CD14-positive monocyte (primary cell): ENCODE results near the gene NDUFAF8. TPM values are rescaled to one million over a fixed set of nuclear protein-coding genes. Genes with fewer than 3 reads are reported as not detected.

Experiments
- DNase-seq, 3 donors: peaks; one replicate each; pipeline ENCODE4 v3.0.0-alpha.2; 2011 to 2022
- H2AFZ ChIP-seq: 2 replicates; pipeline ENCODE4 v1.6.0; 2012; ENCODE audit warnings: mild to moderate bottlenecking, low read depth, low read length, inconsistent platforms; ENCODE audit not compliant: insufficient read depth, poor library complexity, severe bottlenecking
- H3K27ac ChIP-seq, 2 donors: 1 replicate in 1 of 2; 2 replicates in 1 of 2; pipeline ENCODE4 v1.5.1; 2012 to 2013; ENCODE audit warnings: low read length in 2 of 2, control low read depth in 1 of 2, inconsistent platforms in 1 of 2, low read depth in 1 of 2, mild to moderate bottlenecking in 1 of 2
- H3K27me3 ChIP-seq, 2 donors: one replicate each; pipeline versions ENCODE4 v1.6.0 to v1.6.1; 2011 to 2013; ENCODE audit warnings: low read length in 2 of 2; ENCODE audit not compliant: control insufficient read depth in 2 of 2, insufficient read depth in 2 of 2
- H3K36me3 ChIP-seq, 2 donors: replicated peaks in 1 of 2; 1 replicate in 1 of 2; 2 replicates in 1 of 2; pipeline versions ENCODE4 v1.5.1 to v1.6.1; 2012 to 2013; ENCODE audit warnings: low read length in 2 of 2, control low read depth in 1 of 2, inconsistent platforms in 1 of 2, mild to moderate bottlenecking in 1 of 2; ENCODE audit not compliant: insufficient read depth in 2 of 2, control insufficient read depth in 1 of 2
- H3K4me1 ChIP-seq, 2 donors: 1 replicate in 1 of 2; 2 replicates in 1 of 2; pipeline versions ENCODE4 v1.5.1 to v1.6.1; 2012 to 2013; ENCODE audit warnings: low read length in 2 of 2, control low read depth in 1 of 2, inconsistent platforms in 1 of 2, mild to moderate bottlenecking in 1 of 2, moderate library complexity in 1 of 2; ENCODE audit not compliant: insufficient read depth in 2 of 2, control insufficient read depth in 1 of 2
- H3K4me2 ChIP-seq: replicated peaks from 2 replicates; pipeline ENCODE3; 2012; ENCODE audit warnings: low read length, moderate library complexity, mild to moderate bottlenecking; ENCODE audit not compliant: poor library complexity, severe bottlenecking; ENCODE audit errors: extremely low read depth
- H3K4me3 ChIP-seq, 3 experiments: fragments of 200-600 bp in 1 of 3; sonication (generic) in 1 of 3; replicated peaks in 1 of 3; 1 replicate in 2 of 3; 2 replicates in 1 of 3; pipeline ENCODE4 v1.5.1; 2011 to 2013; ENCODE audit warnings: low read length in 3 of 3, mild to moderate bottlenecking in 3 of 3, control low read depth in 2 of 3, low read depth in 2 of 3, inconsistent platforms in 1 of 3, moderate library complexity in 1 of 3
- H3K79me2 ChIP-seq: 2 replicates; pipeline ENCODE4 v1.6.0; 2012; ENCODE audit warnings: mild to moderate bottlenecking, control low read depth, inconsistent platforms, low read length, moderate library complexity; ENCODE audit not compliant: insufficient read depth
- H3K9ac ChIP-seq: 2 replicates; pipeline ENCODE4 v1.6.0; 2017; ENCODE audit warnings: low read length, mild to moderate bottlenecking; ENCODE audit not compliant: insufficient read depth, poor library complexity, severe bottlenecking
- H3K9me3 ChIP-seq, 2 donors: replicated peaks in 1 of 2; 1 replicate in 1 of 2; 2 replicates in 1 of 2; pipeline versions ENCODE4 v1.5.1 to v1.6.1; 2012 to 2013; ENCODE audit warnings: low read length in 2 of 2, control low read depth in 1 of 2; ENCODE audit not compliant: control insufficient read depth in 1 of 2, insufficient read depth in 1 of 2
- H4K20me1 ChIP-seq: 2 replicates; pipeline ENCODE4 v1.6.0; 2012; ENCODE audit warnings: mild to moderate bottlenecking, low read length, control low read depth, moderate library complexity; ENCODE audit not compliant: insufficient read depth
- H3K27ac Mint-ChIP-seq, 7 donors: one replicate each; pipeline ENCODE4 v1.8.0; 2020; ENCODE audit warnings: mild to moderate bottlenecking in 7 of 7, mixed read lengths in 7 of 7, moderate library complexity in 6 of 7, inconsistent platforms in 2 of 7
- H3K27me3 Mint-ChIP-seq, 3 donors: one replicate each; pipeline ENCODE4 v1.8.0; 2021 to 2022; ENCODE audit warnings: low read depth in 3 of 3, mild to moderate bottlenecking in 3 of 3, mixed read lengths in 3 of 3, moderate library complexity in 3 of 3, inconsistent platforms in 1 of 3
- H3K36me3 Mint-ChIP-seq, 2 donors: one replicate each; pipeline ENCODE4 v1.8.0; 2020; ENCODE audit warnings: mixed read lengths in 2 of 2, inconsistent platforms in 1 of 2, mild to moderate bottlenecking in 1 of 2
- H3K4me1 Mint-ChIP-seq: one replicate; pipeline ENCODE4 v1.8.0; 2020; ENCODE audit warnings: mild to moderate bottlenecking, mixed read lengths
- H3K4me3 Mint-ChIP-seq, 2 donors: one replicate each; pipeline ENCODE4 v1.8.0; 2020; ENCODE audit warnings: mild to moderate bottlenecking in 2 of 2, mixed read lengths in 2 of 2, moderate library complexity in 1 of 2
- H3K9me3 Mint-ChIP-seq, 7 donors: one replicate each; pipeline ENCODE4 v1.8.0; 2020 to 2022; ENCODE audit warnings: mixed read lengths in 7 of 7, mild to moderate bottlenecking in 6 of 7, moderate library complexity in 6 of 7, inconsistent platforms in 2 of 7
- WGBS: methylation state at CpG from one replicate; pipeline ENCODE4 v1.1.5; 2013; ENCODE audit warnings: missing lambda C conversion rate; ENCODE audit not compliant: insufficient coverage; 5-methylcytosine and 5-hydroxymethylcytosine counted together
- intact Hi-C, 2 donors: fragments of 100-400 bp; cut with micrococcal nuclease; formaldehyde crosslinking; loops; one replicate each; pipeline versions ENCODE4 v1.15.0 to v1.15.1; 2023
- polyA plus RNA-seq, 3 donors: library from polyadenylated mRNA; depleted of rRNA in 1 of 3; unstranded in 2 of 3; stranded (reverse) in 1 of 3; fragments of 300-500 nt in 2 of 3; fragments of >200 nt in 1 of 3; fragmentation: Illumina TruSeq in 2 of 3; gene quantifications; 1 replicate in 2 of 3; 2 replicates in 1 of 3; pipeline ENCODE4 v1.2.3, GENCODE V29; 2012 to 2021
- TF ChIP-seq, protein P1 (sequence below): fragments of 200-600 bp; IDR thresholded peaks from one replicate; pipeline ENCODE4 v1.8.0; 2022; ENCODE audit warnings: antibody characterized with exemption, mild to moderate bottlenecking

Gene NDUFAF8
- polyA plus RNA-seq, 3 donors: 27.0 to 61.3 (median 41.0) TPM

DNA sequence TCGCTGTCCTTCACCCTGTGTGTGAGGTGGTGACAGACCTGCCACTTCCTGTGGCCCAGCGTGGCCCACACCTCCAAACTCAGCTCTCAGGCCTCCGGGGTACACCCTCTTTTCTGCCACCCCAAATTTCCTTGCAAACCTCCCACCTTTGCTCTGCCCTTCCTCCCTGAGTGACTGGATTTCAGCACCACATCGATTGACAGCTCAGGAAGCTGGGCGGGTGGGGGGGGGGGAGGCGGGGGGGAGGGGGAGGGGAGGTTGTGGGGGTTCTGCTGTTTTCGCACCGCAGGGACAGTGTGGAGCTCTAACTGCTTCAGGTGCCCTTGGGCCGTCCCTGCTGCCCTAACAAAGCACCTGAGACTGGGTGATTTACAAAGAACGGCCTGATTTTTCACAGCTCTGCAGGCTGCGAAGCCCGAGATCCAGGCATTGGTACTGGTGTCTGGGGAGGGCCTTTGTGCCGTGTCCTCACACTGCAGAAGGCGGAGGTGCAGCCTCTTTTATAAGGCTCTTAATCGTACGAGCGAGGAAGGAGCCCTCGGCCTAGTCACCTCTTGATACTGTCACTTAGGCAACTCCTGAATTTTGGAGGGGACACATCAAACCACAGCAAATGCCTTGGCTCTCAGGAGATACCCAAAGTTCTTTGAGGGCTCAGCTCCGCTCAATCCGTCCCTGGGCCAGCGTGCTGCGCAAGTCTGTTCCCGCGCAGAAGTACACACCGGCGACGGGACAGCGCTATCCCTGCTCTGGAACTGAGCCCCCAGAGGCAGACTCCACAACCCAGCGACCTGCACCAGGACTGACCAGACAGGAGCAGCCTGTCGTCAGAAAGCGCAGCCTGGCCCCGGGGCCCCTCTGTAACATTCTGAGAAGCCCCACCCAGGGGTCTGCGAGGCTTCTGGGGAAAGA, 3.6 kb downstream of the NDUFAF8 start:
- no peaks in the 10 kb centered on the region for H3K27me3 Mint-ChIP-seq
- Histone ChIP-seq H3K36me3 (peaks cover 19 to 32% of the 10 kb centered on the region in 2 donors), H3K79me2 (peaks cover 30% of the 10 kb centered on the region), H3K9ac (no peak overlapping the region), H3K27me3 (no peaks in the 10 kb centered on the region), H3K4me2 (no peak overlapping the region), H3K9me3 (no peaks in the 10 kb centered on the region), H2AFZ (no peak overlapping the region), H3K4me1 (peaks cover 16 to 25% of the 10 kb centered on the region in 2 donors), H3K4me3 (no peak overlapping the region), H4K20me1 (peaks cover 54% of the 10 kb centered on the region), H3K27ac (no peak overlapping the region)
- no peak overlapping the region for H3K4me3 Mint-ChIP-seq
- intact Hi-C loops: no loop called here
- H3K4me1 Mint-ChIP-seq: peaks cover 28% of the 10 kb centered on the region
- H3K9me3 Mint-ChIP-seq: peaks cover 0 to 2% (median 0%) of the 10 kb centered on the region in 7 donors
- H3K27ac Mint-ChIP-seq: no peak overlapping the region
- WGBS: 71% methylated on average over 27 of the region's 33 CpGs
- H3K36me3 Mint-ChIP-seq: peaks cover 17 to 28% of the 10 kb centered on the region in 2 donors
- TF ChIP-seq, protein P1, sequence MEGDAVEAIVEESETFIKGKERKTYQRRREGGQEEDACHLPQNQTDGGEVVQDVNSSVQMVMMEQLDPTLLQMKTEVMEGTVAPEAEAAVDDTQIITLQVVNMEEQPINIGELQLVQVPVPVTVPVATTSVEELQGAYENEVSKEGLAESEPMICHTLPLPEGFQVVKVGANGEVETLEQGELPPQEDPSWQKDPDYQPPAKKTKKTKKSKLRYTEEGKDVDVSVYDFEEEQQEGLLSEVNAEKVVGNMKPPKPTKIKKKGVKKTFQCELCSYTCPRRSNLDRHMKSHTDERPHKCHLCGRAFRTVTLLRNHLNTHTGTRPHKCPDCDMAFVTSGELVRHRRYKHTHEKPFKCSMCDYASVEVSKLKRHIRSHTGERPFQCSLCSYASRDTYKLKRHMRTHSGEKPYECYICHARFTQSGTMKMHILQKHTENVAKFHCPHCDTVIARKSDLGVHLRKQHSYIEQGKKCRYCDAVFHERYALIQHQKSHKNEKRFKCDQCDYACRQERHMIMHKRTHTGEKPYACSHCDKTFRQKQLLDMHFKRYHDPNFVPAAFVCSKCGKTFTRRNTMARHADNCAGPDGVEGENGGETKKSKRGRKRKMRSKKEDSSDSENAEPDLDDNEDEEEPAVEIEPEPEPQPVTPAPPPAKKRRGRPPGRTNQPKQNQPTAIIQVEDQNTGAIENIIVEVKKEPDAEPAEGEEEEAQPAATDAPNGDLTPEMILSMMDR: no peak
- no peak for DNase-seq

DNA sequence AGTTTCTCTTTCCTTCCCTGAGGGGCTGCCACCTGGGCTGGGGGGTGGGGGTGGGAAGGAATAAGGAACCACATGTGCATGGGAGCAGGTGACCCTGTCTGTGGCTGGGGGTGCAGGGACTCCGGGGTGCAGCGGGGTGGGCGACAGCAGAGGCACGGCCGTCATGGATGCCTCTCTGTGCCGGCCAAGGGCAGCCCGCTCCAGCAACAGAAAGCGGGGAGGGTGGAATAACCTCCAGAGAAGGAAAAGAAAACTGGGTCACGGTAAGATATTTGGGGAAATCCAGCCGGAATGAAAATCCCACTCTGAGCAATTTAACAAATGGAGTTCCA, 4.2 kb downstream of the NDUFAF8 start:
- TF ChIP-seq, protein P1: no peak
- Histone ChIP-seq H3K4me3 (no peak overlapping the region), H3K9ac (no peak overlapping the region), H3K79me2 (peaks cover 24% of the 10 kb centered on the region), H3K27ac (no peak overlapping the region), H3K4me1 (peaks cover 10 to 19% of the 10 kb centered on the region in 2 donors), H4K20me1 (peaks cover 47% of the 10 kb centered on the region), H3K36me3 (peaks cover 19 to 34% of the 10 kb centered on the region in 2 donors), H3K27me3 (no peaks in the 10 kb centered on the region), H2AFZ (no peak overlapping the region), H3K4me2 (no peak overlapping the region), H3K9me3 (no peaks in the 10 kb centered on the region)
- peaks cover 0 to 2% (median 0%) of the 10 kb centered on the region in 7 donors for H3K9me3 Mint-ChIP-seq
- H3K4me3 Mint-ChIP-seq: no peak overlapping the region
- H3K27ac Mint-ChIP-seq: no peak overlapping the region
- no peak for DNase-seq
- intact Hi-C loops: no loop called here
- H3K36me3 Mint-ChIP-seq: peaks cover 20 to 33% of the 10 kb centered on the region in 2 donors
- H3K27me3 Mint-ChIP-seq: no peaks in the 10 kb centered on the region
- WGBS: 90% methylated on average over 3 of the region's 10 CpGs
- H3K4me1 Mint-ChIP-seq: peaks cover 22% of the 10 kb centered on the region
